Neural cell (in vitro differentiated cells): ENCODE measurements around the gene TFR2. TPM values are rescaled to one million over a fixed set of nuclear protein-coding genes. Genes with fewer than 3 reads are reported as not detected.

Experiments used
- H2AFZ ChIP-seq: fragments of 200-600, 300-800 bp; sonication (generic), shearing (Covaris generic); 2 replicates; pipeline ENCODE4 v1.6.0; 2014; ENCODE audit warnings: low read depth, mild to moderate bottlenecking, antibody characterized with exemption, low read length, moderate library complexity
- H3F3A ChIP-seq: fragments of 200-600 bp; shearing (Covaris generic); 2 replicates; pipeline ENCODE4 v1.6.1; 2016; ENCODE audit warnings: mild to moderate bottlenecking, moderate library complexity, mixed read lengths, antibody characterized with exemption, low read length; ENCODE audit not compliant: insufficient read depth, poor library complexity, severe bottlenecking
- H3K27ac ChIP-seq: fragments of 200-600, 300-800 bp; sonication (generic), shearing (Covaris generic); 2 replicates; pipeline ENCODE4 v1.5.1; 2014; ENCODE audit warnings: mild to moderate bottlenecking, low read length, moderate library complexity
- H3K27me3 ChIP-seq: fragments of 300-800, 200-600 bp; sonication (generic), shearing (Covaris generic); 2 replicates; pipeline ENCODE4 v1.6.0; 2014; ENCODE audit warnings: mild to moderate bottlenecking, low read depth, low read length, moderate library complexity; ENCODE audit not compliant: insufficient read depth
- H3K36me3 ChIP-seq: fragments of 300-800, 200-600 bp; sonication (generic), shearing (Covaris generic); 2 replicates; pipeline ENCODE4 v1.5.1; 2014; ENCODE audit warnings: mild to moderate bottlenecking, antibody characterized with exemption, low read length, moderate library complexity; ENCODE audit not compliant: insufficient read depth
- H3K4me2 ChIP-seq: fragments of 300-800, 200-600 bp; sonication (generic), shearing (Covaris generic); 2 replicates; pipeline ENCODE4 v1.6.0; 2014; ENCODE audit warnings: mild to moderate bottlenecking, low read length
- H3K4me3 ChIP-seq: fragments of 300-800, 200-600 bp; sonication (generic), shearing (Covaris generic); 2 replicates; pipeline ENCODE4 v1.5.1; 2014; ENCODE audit warnings: mild to moderate bottlenecking, low read length, moderate library complexity
- H3K79me2 ChIP-seq: fragments of 200-600 bp; shearing (Covaris generic); replicated peaks from 2 replicates; pipeline ENCODE4 v1.6.0; 2014; ENCODE audit warnings: mild to moderate bottlenecking, low read length, moderate library complexity; ENCODE audit not compliant: insufficient read depth
- H3K9ac ChIP-seq: fragments of 300-800, 200-600 bp; sonication (generic), shearing (Covaris generic); 2 replicates; pipeline ENCODE4 v1.6.1; 2016; ENCODE audit warnings: mild to moderate bottlenecking, low read length, mixed read lengths
- H3K9me2 ChIP-seq: fragments of 200-600 bp; shearing (Covaris generic); 2 replicates; pipeline ENCODE4 v1.6.1; 2016; ENCODE audit warnings: mild to moderate bottlenecking, low read length, mixed read lengths; ENCODE audit not compliant: insufficient read depth
- H3K9me3 ChIP-seq: fragments of 200-600, 300-800 bp; sonication (generic), shearing (Covaris generic); 2 replicates; pipeline ENCODE4 v1.6.1; 2016; ENCODE audit warnings: mild to moderate bottlenecking, mixed run types, low read length, moderate library complexity, mixed read lengths
- H4K20me1 ChIP-seq: fragments of 200-600 bp; shearing (Covaris generic); 2 replicates; pipeline ENCODE4 v1.6.1; 2016; ENCODE audit warnings: mild to moderate bottlenecking, mixed run types; ENCODE audit not compliant: insufficient read depth
- EP300 ChIP-seq: fragments of 450-650 bp; conservative IDR thresholded peaks from 2 replicates; pipeline ENCODE4 v1.6.1; 2014; ENCODE audit warnings: antibody characterized with exemption, mild to moderate bottlenecking, moderate library complexity; ENCODE audit not compliant: poor library complexity, severe bottlenecking
- EZH2 ChIP-seq: fragments of 200-600, 300-800 bp; shearing (Covaris generic), sonication (generic); IDR thresholded peaks from 2 replicates; pipeline ENCODE4 v1.6.1; 2014; ENCODE audit warnings: antibody characterized with exemption, low read length, borderline replicate concordance, mild to moderate bottlenecking; ENCODE audit not compliant: insufficient read depth, poor library complexity, severe bottlenecking
- MXI1 ChIP-seq: fragments of 450-650 bp; conservative IDR thresholded peaks from 2 replicates; pipeline ENCODE4 v1.6.1; 2014; ENCODE audit warnings: antibody characterized with exemption, mild to moderate bottlenecking; ENCODE audit not compliant: poor library complexity, severe bottlenecking
- POLR2AphosphoS5 ChIP-seq: IDR thresholded peaks from 2 replicates; pipeline ENCODE4 v1.6.1; 2012
- RAD21 ChIP-seq: fragments of 450-650 bp; conservative IDR thresholded peaks from 2 replicates; pipeline ENCODE4 v1.6.1; 2014; ENCODE audit warnings: antibody characterized with exemption, mild to moderate bottlenecking, moderate library complexity
- SMC3 ChIP-seq: fragments of 450-650 bp; conservative IDR thresholded peaks from 2 replicates; pipeline ENCODE4 v1.6.1; 2014; ENCODE audit warnings: antibody characterized with exemption, mild to moderate bottlenecking, moderate library complexity; ENCODE audit not compliant: poor library complexity
- TAF1 ChIP-seq: IDR thresholded peaks from 2 replicates; pipeline ENCODE4 v1.6.1; 2012; ENCODE audit warnings: low read depth
- polyA plus RNA-seq: library from polyadenylated mRNA; depleted of rRNA; stranded (reverse); fragments of >200 nt; gene quantifications from 2 replicates; pipeline ENCODE4 v1.2.3, GENCODE V29; 2014
- TF ChIP-seq, protein P1 (sequence below): fragments of 450-650 bp; IDR thresholded peaks from 2 replicates; pipeline ENCODE4 v1.5.1; 2014; ENCODE audit warnings: antibody characterized with exemption, mild to moderate bottlenecking, moderate library complexity; ENCODE audit not compliant: poor library complexity, severe bottlenecking
- TF ChIP-seq, protein P2 (sequence below): IDR thresholded peaks from 2 replicates; pipeline ENCODE4 v1.6.1; 2012; ENCODE audit warnings: borderline replicate concordance

TFR2 gene
- polyA plus RNA-seq, 1 donor from 2014 or later: 21.0 TPM

DNA sequence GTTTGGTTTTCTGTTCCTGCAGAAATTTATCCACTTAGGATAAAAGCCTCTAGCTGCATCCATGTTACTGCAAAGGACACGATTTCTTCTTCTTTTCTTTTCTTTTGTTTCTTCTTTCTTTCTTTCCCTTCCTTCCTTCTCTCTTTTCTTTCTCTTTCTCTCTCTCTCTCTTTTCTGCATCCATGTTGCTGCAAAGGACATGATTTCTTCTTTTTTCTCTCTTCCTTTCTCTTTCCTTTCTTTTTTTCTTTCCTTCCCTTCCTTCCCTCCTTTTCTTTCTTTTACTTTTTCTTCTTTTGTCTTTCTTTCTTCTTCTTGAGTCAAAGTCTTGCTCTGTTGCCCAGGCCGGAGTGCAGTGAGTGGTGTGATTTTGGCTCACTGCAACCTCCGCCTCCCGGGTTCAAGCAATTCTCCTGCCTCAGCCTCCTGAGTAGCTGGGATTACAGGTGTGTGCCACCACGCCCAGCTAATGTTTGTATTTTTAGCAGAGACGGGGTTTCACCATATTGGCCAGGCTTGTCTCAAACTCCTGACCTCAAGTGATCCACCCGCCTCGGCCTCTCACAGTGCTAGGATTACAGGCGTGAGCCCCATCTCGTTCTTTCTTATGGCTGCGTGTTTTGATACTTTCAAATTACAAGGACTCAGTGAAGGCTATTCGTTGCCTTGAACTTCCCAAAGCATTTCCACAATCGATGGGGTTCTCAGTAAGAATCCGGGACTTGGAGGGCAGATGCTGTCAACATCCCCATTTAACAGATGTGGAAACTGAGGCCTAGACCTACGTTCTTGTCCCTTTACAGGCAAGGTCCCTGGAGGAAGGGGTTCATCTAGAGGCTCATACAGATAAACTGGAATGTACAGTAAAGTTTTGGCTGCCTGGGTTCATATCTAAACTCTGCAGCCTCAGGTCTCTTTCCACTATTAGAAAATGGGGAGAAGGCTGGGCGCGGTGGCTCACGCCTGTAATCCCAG lies 30.3 kb upstream of the TFR2 start:
- H3K27ac ChIP-seq: no peak overlapping the region
- no peaks in the 10 kb centered on the region for H3K9me3 ChIP-seq

DNA sequence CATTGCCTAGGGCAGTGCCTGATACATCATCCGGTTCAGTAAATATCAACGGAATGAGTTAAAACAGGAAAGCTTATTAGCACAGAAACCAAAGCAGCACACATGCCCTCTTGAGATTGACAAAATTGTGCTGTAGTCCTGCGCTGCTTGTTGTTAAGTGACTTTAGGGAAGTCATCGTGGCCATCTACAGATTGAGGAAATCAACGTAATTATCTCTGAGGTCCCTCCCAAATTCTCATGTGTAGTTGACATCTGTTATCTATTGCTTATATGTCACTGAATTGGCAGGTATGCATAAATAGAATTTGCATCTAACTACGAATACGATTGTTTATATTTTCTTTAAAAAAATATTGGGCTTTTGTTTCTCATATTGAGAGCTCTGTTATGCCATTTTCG lies 28.7 kb upstream of the TFR2 start:
- Histone ChIP-seq H3K4me3 (no peak overlapping the region), H3K79me2 (peaks cover 11% of the 10 kb centered on the region), H3K27ac (no peak overlapping the region)
- TF ChIP-seq POLR2AphosphoS5: no peak
- TF ChIP-seq, protein P1, sequence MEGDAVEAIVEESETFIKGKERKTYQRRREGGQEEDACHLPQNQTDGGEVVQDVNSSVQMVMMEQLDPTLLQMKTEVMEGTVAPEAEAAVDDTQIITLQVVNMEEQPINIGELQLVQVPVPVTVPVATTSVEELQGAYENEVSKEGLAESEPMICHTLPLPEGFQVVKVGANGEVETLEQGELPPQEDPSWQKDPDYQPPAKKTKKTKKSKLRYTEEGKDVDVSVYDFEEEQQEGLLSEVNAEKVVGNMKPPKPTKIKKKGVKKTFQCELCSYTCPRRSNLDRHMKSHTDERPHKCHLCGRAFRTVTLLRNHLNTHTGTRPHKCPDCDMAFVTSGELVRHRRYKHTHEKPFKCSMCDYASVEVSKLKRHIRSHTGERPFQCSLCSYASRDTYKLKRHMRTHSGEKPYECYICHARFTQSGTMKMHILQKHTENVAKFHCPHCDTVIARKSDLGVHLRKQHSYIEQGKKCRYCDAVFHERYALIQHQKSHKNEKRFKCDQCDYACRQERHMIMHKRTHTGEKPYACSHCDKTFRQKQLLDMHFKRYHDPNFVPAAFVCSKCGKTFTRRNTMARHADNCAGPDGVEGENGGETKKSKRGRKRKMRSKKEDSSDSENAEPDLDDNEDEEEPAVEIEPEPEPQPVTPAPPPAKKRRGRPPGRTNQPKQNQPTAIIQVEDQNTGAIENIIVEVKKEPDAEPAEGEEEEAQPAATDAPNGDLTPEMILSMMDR: no peak
- no peak for TF ChIP-seq EZH2
- no peak for TF ChIP-seq SMC3
- no peak for TF ChIP-seq EP300
- no peak for TF ChIP-seq TAF1
- TF ChIP-seq, protein P2, sequence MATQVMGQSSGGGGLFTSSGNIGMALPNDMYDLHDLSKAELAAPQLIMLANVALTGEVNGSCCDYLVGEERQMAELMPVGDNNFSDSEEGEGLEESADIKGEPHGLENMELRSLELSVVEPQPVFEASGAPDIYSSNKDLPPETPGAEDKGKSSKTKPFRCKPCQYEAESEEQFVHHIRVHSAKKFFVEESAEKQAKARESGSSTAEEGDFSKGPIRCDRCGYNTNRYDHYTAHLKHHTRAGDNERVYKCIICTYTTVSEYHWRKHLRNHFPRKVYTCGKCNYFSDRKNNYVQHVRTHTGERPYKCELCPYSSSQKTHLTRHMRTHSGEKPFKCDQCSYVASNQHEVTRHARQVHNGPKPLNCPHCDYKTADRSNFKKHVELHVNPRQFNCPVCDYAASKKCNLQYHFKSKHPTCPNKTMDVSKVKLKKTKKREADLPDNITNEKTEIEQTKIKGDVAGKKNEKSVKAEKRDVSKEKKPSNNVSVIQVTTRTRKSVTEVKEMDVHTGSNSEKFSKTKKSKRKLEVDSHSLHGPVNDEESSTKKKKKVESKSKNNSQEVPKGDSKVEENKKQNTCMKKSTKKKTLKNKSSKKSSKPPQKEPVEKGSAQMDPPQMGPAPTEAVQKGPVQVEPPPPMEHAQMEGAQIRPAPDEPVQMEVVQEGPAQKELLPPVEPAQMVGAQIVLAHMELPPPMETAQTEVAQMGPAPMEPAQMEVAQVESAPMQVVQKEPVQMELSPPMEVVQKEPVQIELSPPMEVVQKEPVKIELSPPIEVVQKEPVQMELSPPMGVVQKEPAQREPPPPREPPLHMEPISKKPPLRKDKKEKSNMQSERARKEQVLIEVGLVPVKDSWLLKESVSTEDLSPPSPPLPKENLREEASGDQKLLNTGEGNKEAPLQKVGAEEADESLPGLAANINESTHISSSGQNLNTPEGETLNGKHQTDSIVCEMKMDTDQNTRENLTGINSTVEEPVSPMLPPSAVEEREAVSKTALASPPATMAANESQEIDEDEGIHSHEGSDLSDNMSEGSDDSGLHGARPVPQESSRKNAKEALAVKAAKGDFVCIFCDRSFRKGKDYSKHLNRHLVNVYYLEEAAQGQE: no peak
- TF ChIP-seq MXI1: no peak

More for the DNA sequence above, 30.3 kb upstream of the TFR2 start:
- peaks cover 27% of the 10 kb centered on the region for H3K79me2 ChIP-seq
- H4K20me1 ChIP-seq: no peaks in the 10 kb centered on the region
- H3K9me2 ChIP-seq: no peaks in the 10 kb centered on the region
- TF ChIP-seq RAD21: no peak
- no peak for TF ChIP-seq EP300
- TF ChIP-seq MXI1: no peak
- no peak for TF ChIP-seq POLR2AphosphoS5
- TF ChIP-seq, protein P2: no peak
- TF ChIP-seq TAF1: no peak
- no peak for TF ChIP-seq SMC3
- TF ChIP-seq, protein P1: no peak
- TF ChIP-seq EZH2: no peak
- H3F3A ChIP-seq: no peaks in the 10 kb centered on the region
- no peak overlapping the region for H3K4me2 ChIP-seq
- H3K27me3 ChIP-seq: no peaks in the 10 kb centered on the region
- H3K9ac ChIP-seq: no peak overlapping the region
- no peaks in the 10 kb centered on the region for H3K36me3 ChIP-seq
- no peak overlapping the region for H2AFZ ChIP-seq
- no peak overlapping the region for H3K4me3 ChIP-seq

More for the DNA sequence above, 28.7 kb upstream of the TFR2 start:
- H4K20me1 ChIP-seq: no peaks in the 10 kb centered on the region
- no peak overlapping the region for H2AFZ ChIP-seq
- H3K9ac ChIP-seq: no peak overlapping the region
- no peaks in the 10 kb centered on the region for H3K36me3 ChIP-seq
- H3K4me2 ChIP-seq: no peak overlapping the region
- no peaks in the 10 kb centered on the region for H3F3A ChIP-seq
- no peaks in the 10 kb centered on the region for H3K9me2 ChIP-seq
- no peaks in the 10 kb centered on the region for H3K9me3 ChIP-seq
- H3K27me3 ChIP-seq: no peaks in the 10 kb centered on the region
